ENCODE results near the gene GSKIP.

The GSKIP gene

GRCh38 chr14:96383445-96383844 lies 20.1 kb downstream of the GSKIP start:
- no peak for ATAC-seq

DNA sequence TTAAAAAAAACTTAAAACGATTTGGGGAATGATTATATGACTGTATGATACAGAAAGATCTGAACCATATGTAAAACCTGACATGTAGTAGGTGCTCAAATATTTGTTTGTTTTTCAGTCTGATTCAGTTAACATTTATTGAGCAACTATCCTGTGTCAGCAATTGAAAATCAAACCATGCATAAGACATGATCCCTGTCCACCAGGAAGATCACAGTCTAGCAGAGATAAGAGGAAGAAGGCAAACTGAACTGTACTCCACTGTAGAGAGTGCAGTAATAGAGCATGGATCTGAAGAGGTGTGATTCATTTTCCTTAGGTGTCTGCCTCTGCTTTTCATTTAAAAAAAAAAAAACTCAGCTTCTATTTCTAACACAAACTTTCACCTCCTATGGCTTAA lies 20.7 kb downstream of the GSKIP start:
- ATAC-seq: no peak

DNA sequence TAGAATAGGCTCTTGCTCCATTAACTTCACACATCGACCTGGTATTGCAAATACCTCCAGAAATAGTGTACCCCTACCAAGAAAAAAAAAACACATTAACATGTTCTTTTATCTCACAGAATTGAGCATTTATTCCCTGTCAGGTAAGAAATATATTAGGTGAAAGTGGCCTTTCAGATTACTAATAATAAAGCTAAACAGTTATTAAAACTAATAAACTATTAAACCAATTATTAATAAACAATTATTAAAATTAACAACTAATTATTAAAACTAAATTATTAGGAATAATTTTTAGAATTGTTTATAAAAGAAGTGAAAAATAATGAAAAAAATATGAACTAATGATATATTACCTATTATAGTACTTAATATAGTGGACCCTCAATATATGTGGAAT lies 21.4 kb downstream of the GSKIP start:
- ATAC-seq: no peak

DNA sequence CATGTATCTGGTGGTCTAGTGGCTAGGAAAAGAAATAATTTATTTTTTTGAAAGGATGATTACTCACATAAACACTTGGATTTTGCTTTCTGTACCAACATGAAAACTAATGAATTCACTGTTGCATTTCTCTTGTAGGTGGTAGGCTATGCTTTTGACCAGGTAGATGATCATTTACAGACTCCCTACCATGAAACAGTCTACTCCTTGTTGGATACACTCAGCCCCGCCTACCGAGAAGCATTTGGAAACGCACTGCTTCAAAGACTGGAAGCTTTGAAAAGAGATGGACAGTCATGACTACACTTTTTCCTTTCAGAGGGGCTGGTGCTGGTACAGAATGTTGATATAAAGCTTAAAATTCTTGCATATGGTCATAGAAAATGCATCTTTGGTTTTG lies 22.1 kb downstream of the GSKIP start:
- no peak for ATAC-seq

GRCh38 chr14:96390965-96391292 lies 27.6 kb downstream of the GSKIP start:
- ATAC-seq: no peak

GRCh38 chr14:96391293-96392118 lies 28.2 kb downstream of the GSKIP start:
- ATAC-seq: peak; percentile 91 to 94

GRCh38 chr14:96393071-96393691 lies 29.9 kb downstream of the GSKIP start:
- ATAC-seq: no peak

GRCh38 chr14:96394047-96394815 lies 30.9 kb downstream of the GSKIP start:
- ATAC-seq: no peak

GRCh38 chr14:96398432-96398831 lies 35.1 kb downstream of the GSKIP start:
- no peak for ATAC-seq

- ATAC-seq: no peak
These were observed 35.6 kb downstream of the GSKIP start for GRCh38 chr14:96398921-96399320.

GRCh38 chr14:96399405-96399804 lies 36.1 kb downstream of the GSKIP start:
- no peak for ATAC-seq

GRCh38 chr14:96400495-96400894 lies 37.2 kb downstream of the GSKIP start:
- ATAC-seq: no peak

- ATAC-seq: no peak
These were observed 40.1 kb downstream of the GSKIP start for GRCh38 chr14:96403409-96403808.

GRCh38 chr14:96405677-96406076 lies 42.4 kb downstream of the GSKIP start:
- ATAC-seq: no peak

- ATAC-seq: no peak
These were observed 44.7 kb downstream of the GSKIP start for GRCh38 chr14:96407935-96408570.

DNA sequence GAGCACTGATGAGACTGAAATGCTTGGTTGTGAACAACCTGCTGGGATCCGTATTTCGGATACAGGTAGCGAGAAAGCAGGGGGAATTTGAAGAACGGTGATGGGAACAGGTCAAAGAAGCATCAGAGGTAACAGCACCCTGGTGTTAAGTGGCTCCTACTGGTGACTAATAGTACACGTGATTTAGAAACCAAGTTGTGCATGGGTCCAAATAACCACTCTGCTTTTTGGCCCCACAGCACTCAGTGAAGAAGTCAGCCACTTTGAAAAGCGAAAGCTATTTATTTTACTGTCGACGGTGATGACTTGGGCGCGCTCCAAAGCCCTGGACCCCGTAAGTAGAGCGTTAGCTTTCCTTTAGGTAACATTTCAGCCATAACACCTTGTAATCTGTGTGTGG lies 45.3 kb downstream of the GSKIP start:
- ATAC-seq: no peak

DNA sequence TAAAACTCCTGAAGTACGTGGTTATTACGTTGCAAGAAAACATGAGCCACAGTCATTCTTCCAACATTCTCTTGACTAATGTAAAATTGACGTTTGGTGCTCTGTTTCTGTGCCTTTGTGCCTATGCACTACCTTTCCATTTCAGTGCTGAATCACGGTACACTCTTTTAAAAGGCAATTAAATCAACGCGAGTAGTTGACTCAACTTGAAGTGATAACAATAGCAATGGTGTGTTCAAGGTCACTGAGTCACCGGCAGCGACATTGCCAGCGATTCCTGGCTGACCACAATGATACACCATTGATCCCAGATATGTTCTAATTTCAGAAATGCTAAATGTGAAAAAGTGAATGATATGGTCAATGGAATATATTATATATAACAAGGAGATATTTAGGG lies 46.4 kb downstream of the GSKIP start:
- ATAC-seq: no peak

DNA sequence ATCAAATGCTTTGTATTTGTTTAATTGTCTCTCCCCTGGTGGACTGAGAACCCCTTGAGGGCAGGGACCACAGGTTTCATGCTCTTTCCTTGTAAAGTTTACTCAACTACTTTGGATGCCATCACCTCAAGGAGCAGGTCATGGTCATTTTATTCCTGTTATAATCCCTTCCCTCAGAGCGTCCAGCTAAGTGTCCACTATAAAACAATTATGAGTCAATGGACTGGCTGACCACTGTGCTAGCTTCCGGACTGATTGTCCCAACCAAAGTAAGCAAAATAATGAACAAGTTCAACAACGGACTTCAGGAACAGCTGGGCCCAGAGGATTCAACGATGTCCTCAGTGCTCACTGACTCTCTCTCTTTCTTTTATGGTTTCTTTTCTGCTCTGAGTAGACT lies 46.8 kb downstream of the GSKIP start:
- ATAC-seq: no peak

DNA sequence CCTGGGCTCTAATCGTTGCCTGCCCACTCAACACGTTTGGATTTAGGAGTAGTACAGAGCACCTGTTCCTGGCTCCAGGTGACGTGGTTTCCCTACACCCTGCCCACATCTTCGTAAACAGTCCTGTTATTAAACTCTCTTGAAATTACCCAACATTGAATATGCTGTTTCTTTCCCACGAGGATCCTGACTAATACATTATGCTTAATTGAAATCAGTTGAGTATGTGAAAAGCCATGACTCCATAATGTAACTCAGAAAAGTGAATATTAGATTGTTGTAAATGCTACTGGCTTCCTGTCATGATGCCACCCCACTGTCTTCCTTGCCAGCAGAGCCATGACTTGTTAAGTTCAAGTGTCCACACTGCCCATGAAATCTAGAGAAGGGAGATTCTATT lies 50.2 kb downstream of the GSKIP start:
- no peak for ATAC-seq

DNA sequence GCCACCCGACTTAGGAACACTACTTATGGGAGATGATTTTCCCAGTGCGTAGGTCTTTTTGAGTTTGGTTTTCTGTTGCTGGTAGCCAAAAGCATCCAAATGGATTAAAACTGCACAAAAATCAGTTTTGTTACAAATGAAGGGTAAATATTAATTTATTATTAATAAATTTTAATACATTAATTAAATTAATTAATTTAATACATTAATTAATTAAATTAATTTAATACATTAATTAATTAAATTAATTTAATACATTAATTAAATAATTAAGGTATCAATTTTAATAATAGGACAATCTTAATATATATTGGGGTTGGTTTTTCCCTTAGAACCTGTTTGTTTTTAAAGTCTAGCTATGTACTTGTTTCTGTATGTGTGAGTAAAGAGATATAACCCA lies 52.2 kb downstream of the GSKIP start:
- ATAC-seq: no peak

DNA sequence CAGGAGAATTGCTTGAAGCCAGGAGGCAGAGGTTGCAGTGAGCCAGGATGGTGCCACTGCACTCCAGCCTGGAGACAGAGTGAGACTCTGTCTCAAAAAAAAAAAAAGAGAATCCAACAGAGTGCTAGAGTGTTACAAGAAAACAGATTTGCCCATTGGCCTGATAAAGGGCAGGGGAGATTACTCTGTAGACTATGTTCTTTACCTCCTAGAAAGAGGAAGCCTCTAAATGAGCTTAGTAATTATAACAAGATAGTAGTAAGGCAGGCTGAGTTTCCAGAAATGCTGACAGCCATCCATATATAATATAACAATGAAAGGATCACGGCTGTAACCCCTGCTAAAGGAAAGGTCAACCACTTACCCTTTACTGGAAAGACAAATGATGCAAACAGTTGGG lies 53.0 kb downstream of the GSKIP start:
- no peak for ATAC-seq

GRCh38 chr14:96417254-96417653 lies 53.9 kb downstream of the GSKIP start:
- no peak for ATAC-seq

GRCh38 chr14:96418075-96418474 lies 54.7 kb downstream of the GSKIP start:
- no peak for ATAC-seq
